Brain microvascular endothelial cell (primary cell): ENCODE data around the gene FOXF2.
"Not testable (repeated sequence)": the region's sequence is repeated elsewhere in the genome, so short reads cannot be mapped to it uniquely, and the experiment has no call there.

Source experiments
- DNase-seq: peaks from one replicate; pipeline ENCODE4 v3.0.0-alpha.2; 2020
- H3K27ac ChIP-seq: fragments of 250-450 bp; sonication (Bioruptor Pico); 2 replicates; pipeline ENCODE4 v1.5.1; 2020; ENCODE audit warnings: mild to moderate bottlenecking, moderate library complexity
- H3K27me3 ChIP-seq: fragments of 250-450 bp; sonication (Bioruptor Pico); replicated peaks from 2 replicates; pipeline ENCODE4 v1.5.1; 2020; ENCODE audit warnings: mild to moderate bottlenecking
- H3K36me3 ChIP-seq: fragments of 250-450 bp; sonication (Bioruptor Pico); replicated peaks from 2 replicates; pipeline ENCODE4 v1.5.1; 2020; ENCODE audit warnings: mild to moderate bottlenecking
- H3K4me3 ChIP-seq: 2 replicates; pipeline ENCODE4 v1.5.1; 2011; ENCODE audit warnings: low read depth, mild to moderate bottlenecking, control low read depth, low read length, moderate library complexity
- CTCF ChIP-seq: IDR thresholded peaks from 2 replicates; pipeline ENCODE4 v1.5.1; 2011; ENCODE audit warnings: low read depth, mild to moderate bottlenecking, moderate library complexity, low read length, control low read depth, inconsistent platforms; ENCODE audit errors: missing control alignments
- in situ Hi-C: cut with HindIII; loops from 2 replicates; pipeline ENCODE4 v1.10.0; 2017; ENCODE audit warnings: low sequenced_read_pairs, low pct_ligation_motif_present

The FOXF2 gene

GRCh38 chr6:1351381-1352008, 37.9 kb upstream of the FOXF2 start:
- no peaks in the 10 kb centered on the region for H3K27me3 ChIP-seq
- no peak for TF ChIP-seq CTCF
- no peaks in the 10 kb centered on the region for H3K36me3 ChIP-seq
- no peak for DNase-seq
- H3K4me3 ChIP-seq = no peak overlapping the region
- in situ Hi-C loops = no loop called here
- H3K27ac ChIP-seq = no peak overlapping the region

- H3K36me3 ChIP-seq, H3K27me3 ChIP-seq, H3K27ac ChIP-seq, in situ Hi-C loops, DNase-seq, H3K4me3 ChIP-seq: not testable (repeated sequence)
Observed at GRCh38 chr6:1355068-1355467, 34.3 kb upstream of the FOXF2 start.

GRCh38 chr6:1361717-1362116, 27.7 kb upstream of the FOXF2 start:
- H3K27me3 ChIP-seq, H3K4me3 ChIP-seq, H3K36me3 ChIP-seq, in situ Hi-C loops, H3K27ac ChIP-seq, DNase-seq: not testable (repeated sequence)

GRCh38 chr6:1362643-1363042, 26.7 kb upstream of the FOXF2 start:
- TF ChIP-seq CTCF = no peak
- in situ Hi-C loops = no loop called here
- Histone ChIP-seq H3K36me3 (no peaks in the 10 kb centered on the region), H3K27ac (no peak overlapping the region), H3K27me3 (no peaks in the 10 kb centered on the region), H3K4me3 (no peak overlapping the region)
- DNase-seq = no peak

- DNase-seq = no peak
- Histone ChIP-seq H3K4me3 (no peak overlapping the region), H3K36me3 (no peaks in the 10 kb centered on the region), H3K27ac (no peak overlapping the region), H3K27me3 (no peaks in the 10 kb centered on the region)
- no peak for TF ChIP-seq CTCF
- in situ Hi-C loops = no loop called here
Observed at GRCh38 chr6:1363298-1363697, 26.1 kb upstream of the FOXF2 start.

- no peaks in the 10 kb centered on the region for H3K27me3 ChIP-seq
- no peak overlapping the region for H3K4me3 ChIP-seq
- H3K36me3 ChIP-seq = no peaks in the 10 kb centered on the region
- DNase-seq = no peak
- no peak overlapping the region for H3K27ac ChIP-seq
- in situ Hi-C loops = no loop called here
- TF ChIP-seq CTCF = peak; percentile 36
Observed at GRCh38 chr6:1363729-1364572, 25.4 kb upstream of the FOXF2 start.
